ENCODE data around the gene VOPP1. TPM values are rescaled to one million over a fixed set of nuclear protein-coding genes. Genes with fewer than 3 reads are reported as not detected.
"Not testable (repeated sequence)": the region's sequence is repeated elsewhere in the genome, so short reads cannot be mapped to it uniquely, and the experiment has no call there.

VOPP1 gene
- total and polyA plus RNA-seq, 10 of the 15 experiments (the other 5 are each of a cell fraction or from before 2014, with no cell fraction given) = 32.8 to 206 (median 129) TPM

DNA sequence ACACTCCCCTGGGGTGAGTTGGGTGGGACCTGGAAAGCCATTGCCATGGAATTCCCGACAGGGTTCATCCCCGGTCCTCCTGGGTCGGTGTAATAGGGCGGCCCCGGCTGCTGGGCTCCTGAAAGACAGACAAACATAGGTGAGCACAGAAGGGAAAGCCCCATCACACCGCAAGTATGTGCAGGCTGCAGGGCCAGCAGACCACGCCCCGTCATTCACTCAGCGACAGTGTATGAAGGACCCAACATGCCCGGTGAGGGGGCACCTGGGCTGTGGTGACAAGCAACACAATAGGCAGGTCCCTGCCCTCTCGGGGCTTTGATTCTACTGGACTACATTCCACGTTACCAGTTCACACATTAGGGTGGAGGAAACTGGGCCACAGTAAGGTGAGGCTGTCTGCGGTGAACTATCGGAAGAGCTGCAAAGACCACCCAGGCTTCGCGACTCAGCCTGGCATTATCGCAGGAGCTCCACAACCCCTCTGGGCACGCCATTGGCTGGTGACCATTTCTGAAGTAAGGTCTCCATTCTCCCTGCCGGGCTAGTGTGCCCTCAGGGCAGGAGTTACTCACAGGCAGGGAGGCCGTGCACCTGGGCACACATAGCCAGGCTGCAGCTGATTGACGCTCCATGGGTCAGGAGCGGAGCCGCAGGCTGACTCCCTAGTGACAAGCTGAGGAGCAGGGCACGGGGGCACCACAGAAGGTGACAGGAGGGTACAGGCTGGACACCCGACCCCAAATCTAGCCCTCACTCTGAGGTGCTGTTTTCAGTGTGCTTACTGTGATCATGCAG is 99.2 kb downstream of the VOPP1 start:
- intact Hi-C loops (cut with micrococcal nuclease; ENCODE audit: unreplicated experiment) (no loop called here), in situ Hi-C loops (cut with MboI) (no loop called here)
- FAIRE-seq = no peak
- no peaks in the 10 kb centered on the region for H4K20me1 ChIP-seq (ENCODE audit: control insufficient read depth, insufficient read depth)
- H3K4me2 ChIP-seq (ENCODE audit: control insufficient read depth, insufficient read depth) = no peak overlapping the region
- H3K4me3 ChIP-seq = no peak overlapping the region
- BruUV-seq (replicated peaks) = no TSS peak
- H3K27me3 ChIP-seq (replicated peaks in 1 of 2; ENCODE audit: control insufficient read depth in 2 of 2, insufficient read depth in 2 of 2, low read length in 1 of 2) = no peaks in the 10 kb centered on the region
- peak; percentile 34; the same call in 1 of the 2 replicates for TF ChIP-seq POLR2A (IDR thresholded peaks at IDR 0.05; ENCODE audit: low read depth, low read length)
- TF ChIP-seq, protein P1, sequence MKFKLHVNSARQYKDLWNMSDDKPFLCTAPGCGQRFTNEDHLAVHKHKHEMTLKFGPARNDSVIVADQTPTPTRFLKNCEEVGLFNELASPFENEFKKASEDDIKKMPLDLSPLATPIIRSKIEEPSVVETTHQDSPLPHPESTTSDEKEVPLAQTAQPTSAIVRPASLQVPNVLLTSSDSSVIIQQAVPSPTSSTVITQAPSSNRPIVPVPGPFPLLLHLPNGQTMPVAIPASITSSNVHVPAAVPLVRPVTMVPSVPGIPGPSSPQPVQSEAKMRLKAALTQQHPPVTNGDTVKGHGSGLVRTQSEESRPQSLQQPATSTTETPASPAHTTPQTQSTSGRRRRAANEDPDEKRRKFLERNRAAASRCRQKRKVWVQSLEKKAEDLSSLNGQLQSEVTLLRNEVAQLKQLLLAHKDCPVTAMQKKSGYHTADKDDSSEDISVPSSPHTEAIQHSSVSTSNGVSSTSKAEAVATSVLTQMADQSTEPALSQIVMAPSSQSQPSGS (IDR thresholded peaks at IDR 0.05; ENCODE audit: low read length) = no peak
- no peak for DNase-seq (ENCODE audit: low read depth, low spot score)
- ChIA-PET RAD21 (ENCODE audit: unreplicated experiment) (no interaction called here), POLR2A (no interaction called here), CTCF (no interaction called here), SMC1A (ENCODE audit: uncharacterized antibody, unreplicated experiment) (no interaction called here)
- no peaks in the 10 kb centered on the region for H3K9me3 ChIP-seq (replicated peaks; ENCODE audit: control insufficient read depth, insufficient read depth, low read length)
- ATAC-seq = no peak; the same call in 2 of the 3 replicates
- H3K79me2 ChIP-seq (ENCODE audit: control insufficient read depth, insufficient read depth, low read length) = no peaks in the 10 kb centered on the region; the same call in 1 of the 2 replicates
- peaks cover 24 to 41% of the 10 kb centered on the region in 2 experiments for H3K36me3 ChIP-seq (ENCODE audit: control insufficient read depth in 2 of 2, insufficient read depth in 2 of 2, low read length in 1 of 2)
- no peak overlapping the region for H2AFZ ChIP-seq (ENCODE audit: control insufficient read depth, low read depth, low read length)
- no peak overlapping the region for H3K9ac ChIP-seq (ENCODE audit: control insufficient read depth, insufficient read depth, low read length)
- 90% methylated on average over 24 of the region's 25 CpGs for WGBS (ENCODE audit: insufficient coverage, insufficient replicate concordance, low lambda C conversion rate, missing lambda C conversion rate)
- no peak overlapping the region for H3K27ac ChIP-seq (ENCODE audit: control insufficient read depth, insufficient read depth)
- no peaks in the 10 kb centered on the region; the same call in 1 of the 2 replicates for H3K4me1 ChIP-seq (ENCODE audit: control insufficient read depth, insufficient read depth, low read length)

DNA sequence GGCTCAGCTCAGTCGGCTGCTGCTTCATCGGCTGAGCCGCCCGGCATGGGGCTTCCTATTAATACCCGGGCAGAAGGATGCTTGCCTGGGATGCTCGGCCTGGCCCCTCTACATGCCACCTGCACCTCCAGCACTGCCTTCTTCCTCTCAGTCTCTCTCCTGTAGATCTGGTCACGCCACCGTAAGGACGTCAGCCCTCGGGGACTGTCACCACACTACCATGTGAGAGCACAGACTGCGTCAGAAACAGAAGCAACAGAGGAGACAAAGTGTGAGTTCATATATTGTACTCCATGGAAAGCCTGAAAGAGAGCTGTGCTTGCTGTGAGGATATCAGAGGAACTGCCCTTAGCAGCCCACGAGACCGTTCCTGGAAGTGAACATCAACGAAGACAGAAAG is 99.9 kb downstream of the VOPP1 start:
- H3K4me3 ChIP-seq; H3K9me3 ChIP-seq (replicated peaks; ENCODE audit: control insufficient read depth, insufficient read depth, low read length); intact Hi-C loops (cut with micrococcal nuclease; ENCODE audit: unreplicated experiment); RAD21 ChIA-PET (ENCODE audit: unreplicated experiment); BruUV-seq (replicated peaks); H3K79me2 ChIP-seq (ENCODE audit: control insufficient read depth, insufficient read depth, low read length); CTCF ChIA-PET; ATAC-seq; H3K9ac ChIP-seq (ENCODE audit: control insufficient read depth, insufficient read depth, low read length); POLR2A ChIA-PET; H3K4me2 ChIP-seq (ENCODE audit: control insufficient read depth, insufficient read depth); H4K20me1 ChIP-seq (ENCODE audit: control insufficient read depth, insufficient read depth); in situ Hi-C loops (cut with MboI); H3K4me1 ChIP-seq (ENCODE audit: control insufficient read depth, insufficient read depth, low read length); DNase-seq (ENCODE audit: low read depth, low spot score); H3K27me3 ChIP-seq (replicated peaks in 1 of 2; ENCODE audit: control insufficient read depth in 2 of 2, insufficient read depth in 2 of 2, low read length in 1 of 2); SMC1A ChIA-PET (ENCODE audit: uncharacterized antibody, unreplicated experiment); H2AFZ ChIP-seq (ENCODE audit: control insufficient read depth, low read depth, low read length); H3K27ac ChIP-seq (ENCODE audit: control insufficient read depth, insufficient read depth): not testable (repeated sequence)
- FAIRE-seq = peak; percentile 7
- peaks cover 27 to 37% of the 10 kb centered on the region in 2 experiments for H3K36me3 ChIP-seq (ENCODE audit: control insufficient read depth in 2 of 2, insufficient read depth in 2 of 2, low read length in 1 of 2)
- 100% methylated on average over 4 of the region's 14 CpGs for WGBS (ENCODE audit: insufficient coverage, insufficient replicate concordance, low lambda C conversion rate, missing lambda C conversion rate)

DNA sequence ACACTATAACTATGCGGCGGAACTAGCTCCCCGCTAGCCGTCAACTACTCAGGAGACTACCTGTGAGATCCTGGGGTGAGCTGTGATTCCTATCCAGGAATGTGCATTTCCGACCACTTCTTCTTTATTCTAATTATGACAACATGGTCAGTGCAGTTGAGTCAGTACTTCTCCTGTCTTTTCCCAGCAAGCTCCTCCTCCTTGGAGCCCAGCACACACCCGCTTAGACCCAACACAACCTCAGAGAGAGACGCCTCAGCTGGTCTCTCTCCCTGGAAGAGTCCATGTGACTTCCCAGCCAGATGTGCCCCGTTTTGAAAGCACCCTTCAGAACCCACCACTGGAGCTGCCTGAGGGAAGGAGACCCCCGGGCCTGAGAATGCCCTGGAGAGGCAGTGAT is 100.7 kb downstream of the VOPP1 start:
- in situ Hi-C loops (cut with MboI); H3K9ac ChIP-seq (ENCODE audit: control insufficient read depth, insufficient read depth, low read length); H3K79me2 ChIP-seq (ENCODE audit: control insufficient read depth, insufficient read depth, low read length); ATAC-seq; BruUV-seq (replicated peaks); H3K9me3 ChIP-seq (replicated peaks; ENCODE audit: control insufficient read depth, insufficient read depth, low read length); RAD21 ChIA-PET (ENCODE audit: unreplicated experiment); H3K27me3 ChIP-seq (replicated peaks in 1 of 2; ENCODE audit: control insufficient read depth in 2 of 2, insufficient read depth in 2 of 2, low read length in 1 of 2); H4K20me1 ChIP-seq (ENCODE audit: control insufficient read depth, insufficient read depth); H3K27ac ChIP-seq (ENCODE audit: control insufficient read depth, insufficient read depth); FAIRE-seq; CTCF ChIA-PET; intact Hi-C loops (cut with micrococcal nuclease; ENCODE audit: unreplicated experiment); H3K4me1 ChIP-seq (ENCODE audit: control insufficient read depth, insufficient read depth, low read length); H2AFZ ChIP-seq (ENCODE audit: control insufficient read depth, low read depth, low read length); DNase-seq (ENCODE audit: low read depth, low spot score); H3K4me2 ChIP-seq (ENCODE audit: control insufficient read depth, insufficient read depth); SMC1A ChIA-PET (ENCODE audit: uncharacterized antibody, unreplicated experiment); H3K4me3 ChIP-seq; POLR2A ChIA-PET: not testable (repeated sequence)
- H3K36me3 ChIP-seq (ENCODE audit: control insufficient read depth in 2 of 2, insufficient read depth in 2 of 2, low read length in 1 of 2) = peaks cover 20 to 30% of the 10 kb centered on the region in 2 experiments
- 77% methylated on average over 4 of the region's 9 CpGs for WGBS (ENCODE audit: insufficient coverage, insufficient replicate concordance, low lambda C conversion rate, missing lambda C conversion rate)
